ENCODE results near the gene KCNMA1.

Gene KCNMA1

DNA sequence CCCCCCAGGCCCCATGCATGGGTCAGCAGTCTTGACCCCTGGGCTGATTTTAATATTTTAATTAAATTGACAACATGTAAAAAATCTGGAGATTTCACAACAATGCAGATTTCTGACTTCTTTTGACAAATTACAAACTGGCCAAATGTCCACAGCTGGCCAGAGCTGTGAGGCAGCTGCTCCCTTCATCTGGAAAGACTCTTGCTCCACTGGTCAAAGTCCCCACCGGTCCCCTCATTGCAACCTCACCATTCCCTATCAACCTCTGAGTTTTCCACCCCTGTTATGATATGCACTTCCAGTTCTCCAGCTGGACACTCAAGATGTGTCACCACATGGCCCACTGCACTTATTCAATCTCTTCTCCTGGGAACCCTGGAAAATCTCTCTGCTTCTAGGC is 266.2 kb downstream of the KCNMA1 start:
- Histone ChIP-seq H3K36me3 (ENCODE audit: control insufficient read depth, insufficient read depth, low read length) (no peaks in the 10 kb centered on the region), H3K27me3 (replicated peaks; ENCODE audit: control insufficient read depth, insufficient read depth, low read length) (no peaks in the 10 kb centered on the region; the same call in 1 of the 2 replicates), H3K4me3 (replicated peaks; ENCODE audit: low read depth, low read length) (no peak overlapping the region)
- TF ChIP-seq, protein P1, sequence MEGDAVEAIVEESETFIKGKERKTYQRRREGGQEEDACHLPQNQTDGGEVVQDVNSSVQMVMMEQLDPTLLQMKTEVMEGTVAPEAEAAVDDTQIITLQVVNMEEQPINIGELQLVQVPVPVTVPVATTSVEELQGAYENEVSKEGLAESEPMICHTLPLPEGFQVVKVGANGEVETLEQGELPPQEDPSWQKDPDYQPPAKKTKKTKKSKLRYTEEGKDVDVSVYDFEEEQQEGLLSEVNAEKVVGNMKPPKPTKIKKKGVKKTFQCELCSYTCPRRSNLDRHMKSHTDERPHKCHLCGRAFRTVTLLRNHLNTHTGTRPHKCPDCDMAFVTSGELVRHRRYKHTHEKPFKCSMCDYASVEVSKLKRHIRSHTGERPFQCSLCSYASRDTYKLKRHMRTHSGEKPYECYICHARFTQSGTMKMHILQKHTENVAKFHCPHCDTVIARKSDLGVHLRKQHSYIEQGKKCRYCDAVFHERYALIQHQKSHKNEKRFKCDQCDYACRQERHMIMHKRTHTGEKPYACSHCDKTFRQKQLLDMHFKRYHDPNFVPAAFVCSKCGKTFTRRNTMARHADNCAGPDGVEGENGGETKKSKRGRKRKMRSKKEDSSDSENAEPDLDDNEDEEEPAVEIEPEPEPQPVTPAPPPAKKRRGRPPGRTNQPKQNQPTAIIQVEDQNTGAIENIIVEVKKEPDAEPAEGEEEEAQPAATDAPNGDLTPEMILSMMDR (IDR thresholded peaks at IDR 0.05; ENCODE audit: insufficient read depth, low read length, poor library complexity, severe bottlenecking) = no peak
- no peak for DNase-seq (ENCODE audit: extremely low read depth, insufficient read length)

DNA sequence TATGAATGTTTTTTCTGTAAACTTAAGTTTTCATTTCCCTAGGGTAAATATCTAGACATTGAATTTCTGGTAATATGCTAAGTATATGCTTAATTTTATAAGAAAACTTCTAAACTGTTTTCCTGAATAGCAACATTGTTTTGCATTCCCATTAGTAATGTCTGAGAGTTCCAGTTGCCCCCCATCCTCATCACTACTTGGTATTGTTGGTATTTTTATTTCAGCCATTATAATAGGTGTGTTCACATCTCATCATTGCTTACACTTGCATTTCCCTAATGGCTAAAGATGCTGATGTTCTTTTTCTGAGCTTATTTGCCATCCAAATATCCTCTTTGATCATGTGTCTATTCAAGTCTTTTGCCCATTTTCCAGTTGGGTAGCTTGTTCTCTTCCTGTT is 269.6 kb downstream of the KCNMA1 start:
- TF ChIP-seq, protein P1 (IDR thresholded peaks at IDR 0.05; ENCODE audit: insufficient read depth, low read length, poor library complexity, severe bottlenecking) = no peak
- no peaks in the 10 kb centered on the region; the same call in 1 of the 2 replicates for H3K27me3 ChIP-seq (replicated peaks; ENCODE audit: control insufficient read depth, insufficient read depth, low read length)
- no peak overlapping the region for H3K4me3 ChIP-seq (replicated peaks; ENCODE audit: low read depth, low read length)
- no peaks in the 10 kb centered on the region for H3K36me3 ChIP-seq (ENCODE audit: control insufficient read depth, insufficient read depth, low read length)
- DNase-seq (ENCODE audit: extremely low read depth, insufficient read length) = no peak

DNA sequence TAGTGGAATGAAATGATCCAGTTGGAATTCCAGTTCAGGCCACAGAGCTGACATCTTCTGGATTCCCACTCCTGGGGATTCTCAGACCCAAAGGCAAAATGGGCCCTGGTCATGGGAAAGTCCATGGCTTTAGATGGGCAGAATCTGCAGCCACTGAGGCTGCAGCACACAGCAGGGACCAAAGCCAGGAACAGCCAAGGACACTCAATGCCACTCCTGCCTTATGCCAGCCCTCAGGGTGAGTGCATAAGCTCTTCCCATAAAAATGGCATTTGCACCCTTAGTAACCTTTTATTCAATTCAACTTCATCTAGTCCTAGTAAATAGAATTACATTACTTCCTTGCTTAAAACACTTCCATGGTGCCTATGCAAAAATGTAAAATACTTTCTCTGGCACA is 274.4 kb downstream of the KCNMA1 start:
- H3K4me3 ChIP-seq (replicated peaks; ENCODE audit: low read depth, low read length) = no peak overlapping the region
- no peaks in the 10 kb centered on the region for H3K36me3 ChIP-seq (ENCODE audit: control insufficient read depth, insufficient read depth, low read length)
- no peak for DNase-seq (ENCODE audit: extremely low read depth, insufficient read length)
- no peaks in the 10 kb centered on the region for H3K27me3 ChIP-seq (replicated peaks; ENCODE audit: control insufficient read depth, insufficient read depth, low read length)
- TF ChIP-seq, protein P1 (IDR thresholded peaks at IDR 0.05; ENCODE audit: insufficient read depth, low read length, poor library complexity, severe bottlenecking) = no peak

DNA sequence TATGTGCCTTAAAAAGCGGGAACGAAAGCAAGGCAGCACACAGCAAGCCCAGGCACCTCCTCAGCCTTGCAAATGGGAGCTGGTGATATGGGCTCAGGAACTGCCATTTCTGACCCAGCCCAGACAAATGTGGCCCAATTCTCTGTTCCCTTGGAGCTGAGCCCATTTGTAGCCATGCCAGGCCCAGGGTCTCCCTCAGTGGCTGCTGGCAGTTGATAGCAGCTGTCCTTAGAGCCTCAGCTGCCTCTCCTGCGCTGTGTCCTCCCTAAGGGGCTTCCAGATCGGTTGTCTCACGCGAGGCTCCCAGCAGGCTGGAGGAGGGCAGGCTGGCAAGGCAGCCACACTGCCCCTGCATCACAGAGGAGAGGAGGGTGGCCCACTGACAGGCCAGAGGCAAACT is 275.8 kb downstream of the KCNMA1 start:
- Histone ChIP-seq H3K27me3 (replicated peaks; ENCODE audit: control insufficient read depth, insufficient read depth, low read length) (no peaks in the 10 kb centered on the region), H3K4me3 (replicated peaks; ENCODE audit: low read depth, low read length) (no peak overlapping the region), H3K36me3 (ENCODE audit: control insufficient read depth, insufficient read depth, low read length) (no peaks in the 10 kb centered on the region)
- DNase-seq (ENCODE audit: extremely low read depth, insufficient read length) = no peak
- TF ChIP-seq, protein P1 (IDR thresholded peaks at IDR 0.05; ENCODE audit: insufficient read depth, low read length, poor library complexity, severe bottlenecking) = no peak

GRCh38 chr10:77361426-77361825 is 276.2 kb downstream of the KCNMA1 start:
- Histone ChIP-seq H3K36me3 (ENCODE audit: control insufficient read depth, insufficient read depth, low read length) (no peaks in the 10 kb centered on the region), H3K4me3 (replicated peaks; ENCODE audit: low read depth, low read length) (no peak overlapping the region), H3K27me3 (replicated peaks; ENCODE audit: control insufficient read depth, insufficient read depth, low read length) (no peaks in the 10 kb centered on the region)
- TF ChIP-seq, protein P1 (IDR thresholded peaks at IDR 0.05; ENCODE audit: insufficient read depth, low read length, poor library complexity, severe bottlenecking) = no peak
- no peak for DNase-seq (ENCODE audit: extremely low read depth, insufficient read length)

GRCh38 chr10:77360835-77361234 is 276.8 kb downstream of the KCNMA1 start:
- TF ChIP-seq, protein P1 (IDR thresholded peaks at IDR 0.05; ENCODE audit: insufficient read depth, low read length, poor library complexity, severe bottlenecking) = no peak
- DNase-seq (ENCODE audit: extremely low read depth, insufficient read length) = no peak
- no peaks in the 10 kb centered on the region for H3K27me3 ChIP-seq (replicated peaks; ENCODE audit: control insufficient read depth, insufficient read depth, low read length)
- no peak overlapping the region for H3K4me3 ChIP-seq (replicated peaks; ENCODE audit: low read depth, low read length)
- no peaks in the 10 kb centered on the region for H3K36me3 ChIP-seq (ENCODE audit: control insufficient read depth, insufficient read depth, low read length)
